ENCODE data around the gene CCP110.

GRCh38 chr16:19517424-19518089 is 6.2 kb upstream of the CCP110 start:
- no peak for TF ChIP-seq CTCF (IDR thresholded peaks at IDR 0.05)
- no peak for TF ChIP-seq POLR2A (IDR thresholded peaks at IDR 0.05)
